Measurements from ENCODE around the gene CCHCR1.

CCHCR1 gene

GRCh38 chr6:31103136-31103535 lies 54.5 kb downstream of the CCHCR1 start:
- no peak for DNase-seq

GRCh38 chr6:31098449-31098938 lies 59.1 kb downstream of the CCHCR1 start:
- no peak for DNase-seq

GRCh38 chr6:31096656-31097055 lies 60.9 kb downstream of the CCHCR1 start:
- no peak for DNase-seq

GRCh38 chr6:31096215-31096614 lies 61.4 kb downstream of the CCHCR1 start:
- DNase-seq = no peak

DNA sequence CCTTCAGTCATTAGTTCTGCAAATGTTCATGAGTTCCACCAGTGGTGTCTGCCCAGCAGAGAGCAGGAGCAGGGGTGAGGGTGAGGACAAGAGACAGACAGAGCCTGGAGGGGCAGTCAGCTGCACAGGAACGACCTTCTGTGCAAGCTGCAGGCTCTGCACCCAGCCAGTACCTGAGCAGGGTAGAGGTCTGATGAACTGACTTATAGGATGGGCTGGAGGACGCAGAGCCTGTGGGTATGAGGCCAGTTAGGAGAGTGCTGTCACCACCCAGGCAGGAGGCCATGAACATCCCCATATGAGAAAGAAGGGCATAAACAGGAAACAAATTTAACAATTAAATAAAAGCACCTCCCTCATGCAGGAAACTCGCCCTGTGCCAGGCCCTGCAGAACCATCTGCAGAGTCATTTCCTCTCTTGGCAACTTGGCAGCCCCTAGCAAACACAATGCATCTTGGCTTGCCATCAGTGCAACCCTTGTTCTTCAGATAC lies 63.2 kb downstream of the CCHCR1 start:
- no peak for DNase-seq

GRCh38 chr6:31092769-31093505 lies 64.7 kb downstream of the CCHCR1 start:
- no peak for DNase-seq

All from fibroblast of skin of abdomen (primary cell).